ENCODE measurements around the gene CAPNS1.

The CAPNS1 gene

DNA sequence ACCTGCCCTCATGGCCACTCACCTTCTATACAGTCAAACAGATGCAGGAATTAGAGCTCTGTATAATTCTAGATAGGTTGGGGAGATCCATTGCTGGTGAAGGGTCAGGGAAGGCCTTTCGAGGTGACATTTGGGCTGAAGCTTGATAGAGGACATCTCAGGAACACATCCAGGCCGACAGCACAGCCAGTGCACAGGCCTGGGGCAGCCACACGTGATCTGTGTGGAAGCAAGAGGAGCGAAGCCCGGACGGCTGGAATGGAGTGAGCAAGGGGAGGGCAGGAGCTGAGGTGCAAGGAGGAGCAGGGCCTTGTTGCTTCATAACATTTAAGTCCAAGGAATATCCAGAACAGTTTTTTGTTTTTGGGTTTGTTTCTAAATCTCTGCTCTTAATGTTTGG is 33.4 kb upstream of the CAPNS1 start:
- H3K36me3 Mint-ChIP-seq (ENCODE audit: insufficient read depth), result peaks cover 2% of the 10 kb centered on the region
- H3K27me3 Mint-ChIP-seq, result no peaks in the 10 kb centered on the region
- no peaks in the 10 kb centered on the region for H3K4me1 Mint-ChIP-seq
- H3K4me3 Mint-ChIP-seq, result no peak overlapping the region
- no peak overlapping the region for H3K27ac Mint-ChIP-seq (ENCODE audit: low read depth)
- H3K9me3 Mint-ChIP-seq, result no peaks in the 10 kb centered on the region
- ATAC-seq (replicated peaks; ENCODE audit: extremely low read depth, poor library complexity, severe bottlenecking) (no peak), DNase-seq (ENCODE audit: low spot score in 2 of 2) (no peak)

DNA sequence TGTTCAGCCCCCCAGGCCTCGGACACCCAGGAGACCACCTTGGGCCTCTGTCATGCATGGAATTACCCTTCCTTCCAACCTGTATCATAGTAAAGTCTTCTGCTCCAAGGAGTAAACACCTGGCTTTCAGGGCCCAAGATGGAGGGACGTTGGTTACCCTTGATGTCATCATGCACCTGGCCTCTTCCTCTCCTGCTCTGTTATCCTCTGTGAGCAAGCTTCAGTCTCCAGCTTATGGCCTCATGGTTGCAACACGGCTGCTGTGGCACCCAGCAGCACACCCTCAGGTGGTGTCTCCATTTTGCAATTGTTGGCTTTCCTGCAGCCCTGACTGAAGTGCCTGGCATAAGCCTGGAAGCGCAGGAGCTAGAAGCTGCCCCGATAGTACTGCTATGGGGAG is 32.9 kb upstream of the CAPNS1 start:
- Mint-ChIP-seq H3K27me3 (no peaks in the 10 kb centered on the region), H3K36me3 (ENCODE audit: insufficient read depth) (peaks cover 3% of the 10 kb centered on the region), H3K4me3 (no peak overlapping the region), H3K4me1 (no peaks in the 10 kb centered on the region), H3K27ac (ENCODE audit: low read depth) (no peak overlapping the region), H3K9me3 (no peaks in the 10 kb centered on the region)
- ATAC-seq (replicated peaks; ENCODE audit: extremely low read depth, poor library complexity, severe bottlenecking) (no peak), DNase-seq (ENCODE audit: low spot score in 2 of 2) (no peak)

DNA sequence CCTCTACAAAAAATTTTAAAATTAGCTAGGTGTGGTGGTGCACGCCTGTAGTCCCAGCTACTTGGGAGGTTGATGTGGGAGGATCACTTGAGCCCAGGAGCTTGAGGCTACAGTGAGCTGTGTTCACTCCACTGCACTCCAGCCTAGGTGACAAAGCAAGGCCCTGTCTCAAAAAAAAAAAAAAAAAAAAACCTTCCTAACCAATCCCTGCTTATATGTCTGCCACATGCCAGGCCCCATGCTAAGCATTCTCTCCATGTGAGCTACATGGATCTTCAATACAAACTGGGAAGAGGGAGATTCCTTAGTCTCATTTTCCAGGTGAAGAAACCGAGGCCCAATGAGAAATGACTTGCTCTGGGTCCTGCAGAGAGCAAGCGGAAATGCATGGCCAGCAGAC is 31.2 kb upstream of the CAPNS1 start:
- peaks cover 11% of the 10 kb centered on the region for H3K4me1 Mint-ChIP-seq
- H3K27ac Mint-ChIP-seq (ENCODE audit: low read depth), result no peak overlapping the region
- no peaks in the 10 kb centered on the region for H3K27me3 Mint-ChIP-seq
- H3K4me3 Mint-ChIP-seq, result no peak overlapping the region
- H3K36me3 Mint-ChIP-seq (ENCODE audit: insufficient read depth), result peaks cover 9% of the 10 kb centered on the region
- DNase-seq (ENCODE audit: low spot score in 2 of 2) (no peak), ATAC-seq (replicated peaks; ENCODE audit: extremely low read depth, poor library complexity, severe bottlenecking) (no peak)
- no peaks in the 10 kb centered on the region for H3K9me3 Mint-ChIP-seq

DNA sequence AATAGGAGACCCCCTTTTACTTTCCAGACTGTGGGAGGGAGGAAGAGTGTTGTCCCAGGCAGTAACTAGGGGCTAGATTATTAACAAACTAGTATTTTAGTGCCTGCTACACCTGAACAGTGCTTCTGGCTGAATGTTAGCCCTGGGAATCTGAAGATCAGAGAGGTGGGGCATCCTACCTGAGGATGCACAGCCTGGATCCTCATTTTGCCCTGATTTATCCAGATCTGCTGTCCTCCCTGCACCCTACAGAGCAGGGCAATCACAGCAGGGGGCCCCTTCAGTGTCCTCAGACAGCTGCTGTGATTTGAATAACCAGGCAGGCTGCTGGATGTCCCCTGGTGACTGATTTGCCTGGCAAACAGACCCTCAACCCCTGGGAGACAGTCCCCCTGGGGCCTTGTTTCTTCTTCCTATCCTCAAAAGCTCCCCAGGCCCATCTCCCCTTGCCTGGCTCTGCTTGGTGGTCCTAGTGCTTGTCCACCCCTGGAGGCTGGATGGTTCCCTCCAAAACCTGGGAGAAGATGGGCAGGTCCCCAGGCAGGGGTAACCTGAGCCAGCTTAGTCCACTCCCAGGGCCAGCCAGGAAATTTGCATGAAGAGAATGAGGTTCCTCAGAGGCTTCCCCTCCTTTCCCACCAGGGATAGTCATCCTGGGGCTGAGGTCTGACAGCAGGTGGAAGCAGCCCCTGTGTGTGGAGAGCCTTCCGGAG is 29.2 kb upstream of the CAPNS1 start, which contains the start of gene OVOL3:
OVOL3 (plus strand) TSS at position 657 of the 713 bp plus-strand sequence. CDS start 60 bp downstream, outside the sequence.
- ATAC-seq (replicated peaks; ENCODE audit: extremely low read depth, poor library complexity, severe bottlenecking), result no peak
- Mint-ChIP-seq H3K9me3 (no peaks in the 10 kb centered on the region), H3K36me3 (ENCODE audit: insufficient read depth) (peaks cover 18% of the 10 kb centered on the region), H3K4me1 (peaks cover 27% of the 10 kb centered on the region), H3K27me3 (no peaks in the 10 kb centered on the region), H3K4me3 (peak within 1 kb of the TSS; percentile 3), H3K27ac (ENCODE audit: low read depth) (no peak within 1 kb of the TSS)
- no peak for DNase-seq (ENCODE audit: low spot score in 2 of 2)

DNA sequence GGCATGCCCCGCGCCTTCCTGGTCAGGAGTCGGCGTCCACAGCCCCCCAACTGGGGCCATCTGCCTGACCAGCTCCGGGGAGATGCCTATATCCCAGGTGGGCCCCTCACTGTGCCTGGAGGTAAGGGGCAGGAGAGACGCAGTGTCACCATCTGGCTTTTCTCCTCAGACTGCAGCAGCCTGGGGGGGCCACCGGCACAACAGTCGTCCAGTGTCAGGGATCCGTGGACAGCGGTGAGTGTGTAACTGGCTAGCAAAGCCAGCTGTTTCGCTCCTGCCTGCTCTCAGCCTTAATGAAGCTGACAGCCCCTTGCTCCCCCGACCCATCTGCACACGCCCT is 28.7 kb upstream of the CAPNS1 start:
- no peak for ATAC-seq (replicated peaks; ENCODE audit: extremely low read depth, poor library complexity, severe bottlenecking)
- Mint-ChIP-seq H3K27ac (ENCODE audit: low read depth) (no peak overlapping the region), H3K4me3 (no peak overlapping the region), H3K36me3 (ENCODE audit: insufficient read depth) (peaks cover 23% of the 10 kb centered on the region), H3K27me3 (no peaks in the 10 kb centered on the region), H3K9me3 (no peaks in the 10 kb centered on the region), H3K4me1 (peaks cover 31% of the 10 kb centered on the region)
- no peak for DNase-seq (ENCODE audit: low spot score in 2 of 2)

GRCh38 chr19:36112678-36113077 is 27.2 kb upstream of the CAPNS1 start:
- H3K4me3 Mint-ChIP-seq, result peak overlapping the region; percentile 89
- H3K4me1 Mint-ChIP-seq, result peaks cover 42% of the 10 kb centered on the region
- H3K9me3 Mint-ChIP-seq, result no peaks in the 10 kb centered on the region
- H3K27me3 Mint-ChIP-seq, result no peaks in the 10 kb centered on the region
- peaks cover 24% of the 10 kb centered on the region for H3K36me3 Mint-ChIP-seq (ENCODE audit: insufficient read depth)
- peak overlapping the region; percentile 52 for H3K27ac Mint-ChIP-seq (ENCODE audit: low read depth)
- DNase-seq (ENCODE audit: low spot score in 2 of 2), result no peak
- ATAC-seq (replicated peaks; ENCODE audit: extremely low read depth, poor library complexity, severe bottlenecking), result no peak

- Mint-ChIP-seq H3K4me1 (peaks cover 48% of the 10 kb centered on the region), H3K27me3 (no peaks in the 10 kb centered on the region), H3K4me3 (peak overlapping the region; percentile 89), H3K9me3 (no peaks in the 10 kb centered on the region), H3K36me3 (ENCODE audit: insufficient read depth) (peaks cover 30% of the 10 kb centered on the region), H3K27ac (ENCODE audit: low read depth) (peak overlapping the region; percentile 52)
- ATAC-seq (replicated peaks; ENCODE audit: extremely low read depth, poor library complexity, severe bottlenecking) (no peak), DNase-seq (ENCODE audit: low spot score in 2 of 2) (no peak)
Measured at GRCh38 chr19:36113425-36113824, 26.4 kb upstream of the CAPNS1 start.

- Mint-ChIP-seq H3K36me3 (ENCODE audit: insufficient read depth) (peaks cover 33% of the 10 kb centered on the region), H3K27me3 (no peaks in the 10 kb centered on the region)
- ATAC-seq (replicated peaks; ENCODE audit: extremely low read depth, poor library complexity, severe bottlenecking), result no peak
Measured at GRCh38 chr19:36113894-36114720, 25.8 kb upstream of the CAPNS1 start.

DNA sequence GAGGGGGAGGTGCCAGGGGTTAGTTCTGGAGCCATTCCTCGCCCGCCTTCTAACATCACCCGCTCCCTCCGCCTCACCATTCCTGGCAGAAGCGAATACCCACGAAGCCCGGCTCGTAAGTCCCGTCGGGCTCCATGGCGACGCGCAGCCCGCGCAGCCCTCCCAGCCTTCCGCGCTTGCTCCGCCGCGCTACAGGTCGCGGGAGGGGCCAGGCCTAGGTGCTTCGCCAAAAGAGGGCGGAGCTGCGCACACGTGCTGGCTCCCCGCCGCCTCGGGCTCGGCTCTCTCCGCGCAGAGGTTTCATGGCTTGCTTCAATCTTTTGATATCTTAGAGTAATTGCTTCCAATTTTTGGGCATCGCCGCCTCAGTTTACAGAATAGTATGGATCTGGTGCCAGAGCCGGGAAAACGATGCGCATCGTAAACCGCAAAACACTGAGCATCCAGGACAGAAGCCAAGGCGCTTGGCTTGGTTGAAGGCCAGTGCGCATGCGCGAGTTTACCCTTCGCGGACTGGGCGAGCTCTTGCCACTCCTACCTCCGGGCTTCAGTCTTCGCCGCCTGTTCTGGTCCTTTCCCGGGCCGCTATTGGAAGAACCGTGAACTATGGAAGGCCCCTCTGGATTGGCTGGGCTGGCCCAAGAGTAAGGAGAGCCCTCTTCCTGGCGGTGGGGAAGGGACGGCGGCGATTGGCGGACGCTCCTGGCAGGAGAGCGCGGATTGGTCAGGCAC is 25.0 kb upstream of the CAPNS1 start, which contains the start of gene POLR2I:
POLR2I (minus strand) TSS at position 155 of the 732 bp plus-strand sequence; CDS start at position 136, 19 bp downstream.
- Mint-ChIP-seq H3K4me1 (peaks cover 50% of the 10 kb centered on the region), H3K27me3 (no peaks in the 10 kb centered on the region), H3K4me3 (peak within 1 kb of the TSS; percentile 89), H3K36me3 (ENCODE audit: insufficient read depth) (peaks cover 36% of the 10 kb centered on the region), H3K27ac (ENCODE audit: low read depth) (peak within 1 kb of the TSS; percentile 99), H3K9me3 (no peaks in the 10 kb centered on the region)
- ATAC-seq (replicated peaks; ENCODE audit: extremely low read depth, poor library complexity, severe bottlenecking) (peak; percentile 90), DNase-seq (ENCODE audit: low spot score in 2 of 2) (peak; percentile 97 to 99)

More at GRCh38 chr19:36113894-36114720, 25.8 kb upstream of the CAPNS1 start:
- peaks cover 48% of the 10 kb centered on the region for H3K4me1 Mint-ChIP-seq
- peak; percentile 14 to 18 for DNase-seq (ENCODE audit: low spot score in 2 of 2)
- H3K4me3 Mint-ChIP-seq, result peak overlapping the region; percentile 89
- no peaks in the 10 kb centered on the region for H3K9me3 Mint-ChIP-seq
- peak overlapping the region; percentile 99 for H3K27ac Mint-ChIP-seq (ENCODE audit: low read depth)

DNA sequence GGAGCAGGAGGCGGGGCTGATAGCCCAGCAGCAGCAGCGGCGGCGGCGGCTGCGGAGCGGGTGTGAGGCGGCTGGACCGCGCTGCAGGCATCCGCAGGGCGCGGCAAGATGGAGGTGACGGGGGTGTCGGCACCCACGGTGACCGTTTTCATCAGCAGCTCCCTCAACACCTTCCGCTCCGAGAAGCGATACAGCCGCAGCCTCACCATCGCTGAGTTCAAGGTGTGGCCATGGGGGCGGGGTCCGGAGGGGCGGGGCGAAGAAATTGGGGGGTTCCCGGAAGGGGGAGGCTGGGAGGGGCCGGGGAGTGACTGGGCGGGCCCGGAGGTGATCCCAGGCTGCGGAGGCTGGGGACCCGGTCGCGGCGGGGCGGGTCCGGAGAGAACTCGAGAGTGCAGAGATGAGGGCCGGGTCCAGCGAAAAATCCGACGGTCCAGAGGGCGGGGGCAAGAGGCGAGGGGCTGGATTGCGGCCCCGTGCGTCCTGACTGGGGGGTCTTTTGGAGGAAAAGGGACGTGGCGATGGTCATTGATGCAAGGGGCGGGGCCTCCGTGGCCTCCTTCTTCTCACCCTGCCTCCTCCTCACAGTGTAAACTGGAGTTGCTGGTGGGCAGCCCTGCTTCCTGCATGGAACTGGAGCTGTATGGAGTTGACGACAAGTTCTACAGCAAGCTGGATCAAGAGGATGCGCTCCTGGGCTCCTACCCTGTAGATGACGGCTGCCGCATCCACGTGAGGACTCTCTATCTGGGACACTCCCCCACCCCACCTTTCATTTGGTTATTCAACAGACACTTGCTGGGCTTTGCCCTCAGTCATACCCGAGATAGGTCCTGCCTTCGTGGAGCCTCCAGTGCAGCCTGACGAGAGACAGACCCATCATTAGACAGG is 24.2 kb upstream of the CAPNS1 start, which contains the start of gene TBCB:
TBCB (plus strand) TSS at position 16 of the 891 bp plus-strand sequence; CDS start at position 109, 93 bp downstream.
- Mint-ChIP-seq H3K27ac (ENCODE audit: low read depth) (peak within 1 kb of the TSS; percentile 99), H3K36me3 (ENCODE audit: insufficient read depth) (peaks cover 38% of the 10 kb centered on the region), H3K4me1 (peaks cover 56% of the 10 kb centered on the region), H3K4me3 (peak within 1 kb of the TSS; percentile 89), H3K27me3 (no peaks in the 10 kb centered on the region), H3K9me3 (no peaks in the 10 kb centered on the region)
- ATAC-seq (replicated peaks; ENCODE audit: extremely low read depth, poor library complexity, severe bottlenecking), result no peak
- no peak for DNase-seq (ENCODE audit: low spot score in 2 of 2)

DNA sequence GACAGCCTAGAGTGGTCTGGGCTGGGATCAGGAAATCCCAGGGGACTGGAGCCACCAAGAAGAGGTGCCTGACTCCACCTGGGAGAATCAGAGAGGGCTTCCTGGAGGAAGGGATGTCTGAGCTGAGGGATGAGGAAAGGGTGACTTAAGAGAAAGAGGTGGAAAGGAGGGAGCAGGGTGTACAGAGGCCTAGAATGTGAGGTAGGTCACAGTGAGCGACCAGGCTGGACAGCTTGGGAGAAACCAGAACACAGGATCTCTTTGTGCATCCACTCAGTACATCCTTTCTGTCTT is 23.6 kb upstream of the CAPNS1 start:
- Mint-ChIP-seq H3K4me3 (peak overlapping the region; percentile 89), H3K27me3 (no peaks in the 10 kb centered on the region), H3K27ac (ENCODE audit: low read depth) (peak overlapping the region; percentile 99), H3K36me3 (ENCODE audit: insufficient read depth) (peaks cover 40% of the 10 kb centered on the region), H3K9me3 (no peaks in the 10 kb centered on the region), H3K4me1 (peaks cover 56% of the 10 kb centered on the region)
- no peak for ATAC-seq (replicated peaks; ENCODE audit: extremely low read depth, poor library complexity, severe bottlenecking)
- DNase-seq (ENCODE audit: low spot score in 2 of 2), result no peak
